Suprapubic skin (tissue), 3 donors: ENCODE data around the gene BET1L.

Experiments
- POLR2A ChIP-seq, 2 donors: fragments of 450-650 bp; IDR thresholded peaks; one replicate each; pipeline ENCODE4 v1.6.1; 2017; ENCODE audit warnings: antibody characterized with exemption in 2 of 2, mild to moderate bottlenecking in 2 of 2, moderate library complexity in 2 of 2
- TF ChIP-seq, protein P1 (sequence below), 2 donors: fragments of 200-600 bp in 1 of 2; fragments of 450-650 bp in 1 of 2; sonication (generic) in 1 of 2; IDR thresholded peaks; one replicate each; pipeline ENCODE4 v1.5.1; 2016 to 2019; ENCODE audit warnings: antibody characterized with exemption in 2 of 2, mild to moderate bottlenecking in 1 of 2, moderate library complexity in 1 of 2

DNA sequence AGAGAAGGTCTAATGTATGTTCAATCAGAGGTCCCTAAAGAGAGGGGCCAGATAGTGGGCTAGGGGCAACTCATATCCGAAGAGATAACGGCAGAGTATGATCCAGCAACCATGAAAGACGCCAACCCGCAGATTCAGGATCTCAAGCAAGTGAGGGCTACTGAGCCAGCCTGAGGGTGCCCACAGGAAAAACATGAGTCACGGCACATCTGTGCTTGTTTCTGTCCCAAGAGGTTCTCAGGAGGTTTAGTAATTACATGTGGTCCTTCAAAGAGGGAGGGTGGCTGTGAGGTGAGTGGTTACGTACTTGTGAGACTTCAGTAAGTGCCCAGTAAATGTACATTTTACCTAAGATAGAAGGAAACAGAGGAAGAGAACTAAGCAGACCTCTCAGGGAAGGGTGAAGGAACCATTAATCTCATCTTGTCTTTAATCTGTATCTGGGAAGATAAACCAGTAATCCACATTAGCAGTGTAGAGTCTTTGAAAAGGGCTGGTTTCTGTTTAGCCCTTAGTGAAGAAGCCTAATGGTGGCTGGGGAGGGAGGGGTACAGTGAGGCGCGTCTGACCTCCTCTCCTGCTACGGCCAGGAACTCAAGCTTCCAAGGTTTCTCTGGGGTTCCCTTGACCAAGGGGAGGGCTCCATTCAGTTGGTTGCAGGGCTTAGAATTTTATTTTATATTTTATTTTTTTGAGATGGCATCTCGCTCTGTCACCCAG is 18.7 kb upstream of the BET1L start:
- TF ChIP-seq, protein P1, sequence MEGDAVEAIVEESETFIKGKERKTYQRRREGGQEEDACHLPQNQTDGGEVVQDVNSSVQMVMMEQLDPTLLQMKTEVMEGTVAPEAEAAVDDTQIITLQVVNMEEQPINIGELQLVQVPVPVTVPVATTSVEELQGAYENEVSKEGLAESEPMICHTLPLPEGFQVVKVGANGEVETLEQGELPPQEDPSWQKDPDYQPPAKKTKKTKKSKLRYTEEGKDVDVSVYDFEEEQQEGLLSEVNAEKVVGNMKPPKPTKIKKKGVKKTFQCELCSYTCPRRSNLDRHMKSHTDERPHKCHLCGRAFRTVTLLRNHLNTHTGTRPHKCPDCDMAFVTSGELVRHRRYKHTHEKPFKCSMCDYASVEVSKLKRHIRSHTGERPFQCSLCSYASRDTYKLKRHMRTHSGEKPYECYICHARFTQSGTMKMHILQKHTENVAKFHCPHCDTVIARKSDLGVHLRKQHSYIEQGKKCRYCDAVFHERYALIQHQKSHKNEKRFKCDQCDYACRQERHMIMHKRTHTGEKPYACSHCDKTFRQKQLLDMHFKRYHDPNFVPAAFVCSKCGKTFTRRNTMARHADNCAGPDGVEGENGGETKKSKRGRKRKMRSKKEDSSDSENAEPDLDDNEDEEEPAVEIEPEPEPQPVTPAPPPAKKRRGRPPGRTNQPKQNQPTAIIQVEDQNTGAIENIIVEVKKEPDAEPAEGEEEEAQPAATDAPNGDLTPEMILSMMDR (IDR thresholded peaks at IDR 0.05): no peak
- TF ChIP-seq POLR2A (IDR thresholded peaks at IDR 0.05): no peak
